MM.1S (cell line): Measurements from ENCODE around the gene ADGRD1.

Experiments used
- DNase-seq: peaks from one replicate; pipeline ENCODE4 v3.0.0-alpha.2; 2015
- H2AFZ ChIP-seq: fragments of 300-600 bp; sonication (generic); 2 replicates; pipeline ENCODE4 v1.6.0; 2016; ENCODE audit warnings: antibody characterized with exemption, low read length
- H3F3A ChIP-seq: fragments of 300-600 bp; sonication (generic); 2 replicates; pipeline ENCODE4 v1.6.1; 2016; ENCODE audit warnings: mild to moderate bottlenecking, antibody characterized with exemption, low read length, moderate library complexity, mixed read lengths; ENCODE audit not compliant: insufficient read depth
- H3K27ac ChIP-seq: fragments of 300-600 bp; sonication (generic); 2 replicates; pipeline ENCODE4 v1.5.1; 2016; ENCODE audit warnings: mild to moderate bottlenecking, low read length
- H3K27me3 ChIP-seq: fragments of 300-600 bp; sonication (generic); replicated peaks from 2 replicates; pipeline ENCODE4 v1.6.0; 2016; ENCODE audit warnings: low read length; ENCODE audit not compliant: insufficient read depth
- H3K36me3 ChIP-seq: fragments of 300-600 bp; sonication (generic); replicated peaks from 2 replicates; pipeline ENCODE4 v1.6.1; 2016; ENCODE audit warnings: mild to moderate bottlenecking, low read length, mixed read lengths; ENCODE audit not compliant: insufficient read depth
- H3K4me1 ChIP-seq: fragments of 300-600 bp; sonication (generic); 2 replicates; pipeline ENCODE4 v1.6.1; 2016; ENCODE audit warnings: low read length, mixed read lengths
- H3K4me2 ChIP-seq: fragments of 300-600 bp; sonication (generic); 2 replicates; pipeline ENCODE4 v1.6.0; 2016; ENCODE audit warnings: low read depth, low read length
- H3K4me3 ChIP-seq: fragments of 300-600 bp; sonication (generic); 2 replicates; pipeline ENCODE4 v1.5.1; 2016; ENCODE audit warnings: low read length, mixed read lengths
- H3K79me2 ChIP-seq: fragments of 300-600 bp; sonication (generic); 2 replicates; pipeline ENCODE4 v1.6.1; 2016; ENCODE audit warnings: mixed run types, low read length, mixed read lengths
- H3K9ac ChIP-seq: fragments of 300-600 bp; sonication (generic); 2 replicates; pipeline ENCODE4 v1.6.1; 2016; ENCODE audit warnings: low read length, mixed read lengths
- H3K9me2 ChIP-seq: fragments of 300-600 bp; sonication (generic); replicated peaks from 2 replicates; pipeline ENCODE4 v1.6.1; 2016; ENCODE audit warnings: mild to moderate bottlenecking, low read length, mixed read lengths; ENCODE audit not compliant: insufficient read depth
- H3K9me3 ChIP-seq: fragments of 300-600 bp; sonication (generic); replicated peaks from 2 replicates; pipeline ENCODE4 v1.6.1; 2016; ENCODE audit warnings: mild to moderate bottlenecking, low read length, mixed read lengths; ENCODE audit not compliant: insufficient read depth
- H4K20me1 ChIP-seq: fragments of 300-600 bp; sonication (generic); 2 replicates; pipeline ENCODE4 v1.6.1; 2016; ENCODE audit warnings: mild to moderate bottlenecking, low read length, moderate library complexity, mixed read lengths; ENCODE audit not compliant: insufficient read depth
- CTCF ChIP-seq: fragments of 300-600 bp; sonication (generic); IDR thresholded peaks from 2 replicates; pipeline ENCODE4 v1.5.1; 2016; ENCODE audit warnings: antibody characterized with exemption, low read length, mixed read lengths
- EZH2 ChIP-seq: fragments of 300-600 bp; sonication (generic); optimal IDR thresholded peaks from 2 replicates; pipeline ENCODE3; 2017; ENCODE audit warnings: low read depth, mild to moderate bottlenecking, antibody characterized with exemption, low read length, mixed read lengths
- EZH2phosphoT487 ChIP-seq: fragments of 300-600 bp; sonication (generic); IDR thresholded peaks from 2 replicates; pipeline ENCODE4 v1.6.1; 2018; ENCODE audit warnings: antibody characterized with exemption, low read length

ADGRD1 gene

GRCh38 chr12:130945786-130946492 is 7.8 kb upstream of the ADGRD1 start:
- Histone ChIP-seq H3K79me2 (no peaks in the 10 kb centered on the region), H3K9me3 (no peaks in the 10 kb centered on the region), H3K36me3 (no peaks in the 10 kb centered on the region), H3K9ac (no peak overlapping the region), H3F3A (no peaks in the 10 kb centered on the region), H3K9me2 (no peaks in the 10 kb centered on the region), H3K4me1 (no peaks in the 10 kb centered on the region), H3K27ac (no peak overlapping the region), H4K20me1 (no peaks in the 10 kb centered on the region), H3K4me2 (no peak overlapping the region), H3K4me3 (no peak overlapping the region), H2AFZ (no peak overlapping the region), H3K27me3 (0 out of 2 replicates have a peak, but pooled peaks cover 4% of the 10 kb centered on the region)
- DNase-seq, result no peak
- TF ChIP-seq CTCF (no peak), EZH2phosphoT487 (no peak), EZH2 (no peak)

DNA sequence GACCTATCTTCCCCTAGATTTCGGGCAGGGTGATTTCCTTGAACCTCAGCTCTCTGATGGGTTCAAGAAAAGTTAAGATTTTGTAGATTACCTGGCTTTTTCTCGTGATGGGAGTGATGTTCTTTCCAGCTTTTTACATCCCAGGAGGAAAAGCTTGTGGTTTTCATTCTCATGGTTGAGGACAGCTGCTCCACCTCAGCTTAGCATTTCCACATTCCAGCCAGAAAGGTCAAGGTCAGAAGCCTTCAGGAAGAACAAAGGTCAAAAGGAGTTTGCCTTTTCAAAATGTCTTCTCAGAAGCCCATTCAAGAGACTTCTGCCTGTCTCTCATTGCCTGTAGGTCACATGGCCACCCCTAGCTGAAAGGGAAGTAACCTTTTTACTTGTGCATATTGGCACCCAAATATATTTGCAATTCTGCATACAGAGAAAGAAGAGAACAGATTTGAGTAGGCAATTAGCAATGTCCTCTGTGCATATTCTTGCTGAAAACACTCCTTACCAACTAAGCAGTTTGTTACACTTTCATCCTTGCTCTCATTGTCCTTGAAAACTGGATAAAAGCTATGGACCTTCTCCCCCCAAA is 6.6 kb upstream of the ADGRD1 start:
- no peak for DNase-seq
- Histone ChIP-seq H4K20me1 (no peaks in the 10 kb centered on the region), H3K36me3 (no peaks in the 10 kb centered on the region), H3K79me2 (no peaks in the 10 kb centered on the region), H3K4me1 (no peaks in the 10 kb centered on the region), H3F3A (no peaks in the 10 kb centered on the region), H3K27me3 (0 out of 2 replicates have a peak, but pooled peaks cover 4% of the 10 kb centered on the region), H3K9me3 (no peaks in the 10 kb centered on the region), H3K27ac (no peak overlapping the region), H3K4me2 (no peak overlapping the region), H2AFZ (no peak overlapping the region), H3K4me3 (no peak overlapping the region), H3K9me2 (no peaks in the 10 kb centered on the region), H3K9ac (no peak overlapping the region)
- TF ChIP-seq EZH2, result no peak
- no peak for TF ChIP-seq CTCF
- TF ChIP-seq EZH2phosphoT487, result no peak

GRCh38 chr12:130948136-130948535 is 5.6 kb upstream of the ADGRD1 start:
- Histone ChIP-seq H3K9ac (no peak overlapping the region), H3K4me2 (no peak overlapping the region), H3K36me3 (no peaks in the 10 kb centered on the region), H3K27ac (no peak overlapping the region), H3K4me1 (no peaks in the 10 kb centered on the region), H3K9me3 (no peaks in the 10 kb centered on the region), H3K9me2 (no peaks in the 10 kb centered on the region), H3K27me3 (0 out of 2 replicates have a peak, but pooled peaks cover 4% of the 10 kb centered on the region), H3K4me3 (no peak overlapping the region), H3K79me2 (no peaks in the 10 kb centered on the region), H2AFZ (no peak overlapping the region), H3F3A (no peaks in the 10 kb centered on the region), H4K20me1 (no peaks in the 10 kb centered on the region)
- no peak for DNase-seq
- TF ChIP-seq EZH2 (no peak), EZH2phosphoT487 (no peak), CTCF (no peak)
